Ishikawa (cell line): ENCODE results near the gene AGTR1.

Source experiments
- CEBPB ChIP-seq: IDR thresholded peaks from 2 replicates; pipeline ENCODE4 v1.6.1; 2012
- CREB1 ChIP-seq: IDR thresholded peaks from 2 replicates; pipeline ENCODE4 v1.6.1; 2012; ENCODE audit warnings: low read depth
- EP300 ChIP-seq: IDR thresholded peaks from 2 replicates; pipeline ENCODE4 v1.6.1; 2012; ENCODE audit warnings: borderline replicate concordance
- FOXM1 ChIP-seq: IDR thresholded peaks from 2 replicates; pipeline ENCODE4 v1.6.1; 2012; ENCODE audit warnings: low read depth, borderline replicate concordance
- NFIC ChIP-seq: IDR thresholded peaks from 2 replicates; pipeline ENCODE4 v1.6.1; 2012
- RAD21 ChIP-seq: IDR thresholded peaks from 2 replicates; pipeline ENCODE4 v1.6.1; 2012; ENCODE audit warnings: low read depth
- TAF1 ChIP-seq: IDR thresholded peaks from 2 replicates; pipeline ENCODE4 v1.6.1; 2012; ENCODE audit warnings: low read depth, mild to moderate bottlenecking
- TCF12 ChIP-seq: IDR thresholded peaks from 2 replicates; pipeline ENCODE4 v1.6.1; 2012; ENCODE audit warnings: low read depth
- TEAD4 ChIP-seq: IDR thresholded peaks from 2 replicates; pipeline ENCODE4 v1.6.1; 2012
- YY1 ChIP-seq: IDR thresholded peaks from 2 replicates; pipeline ENCODE4 v1.6.1; 2012; ENCODE audit warnings: low read depth
- ZBTB7A ChIP-seq: IDR thresholded peaks from 2 replicates; pipeline ENCODE4 v1.6.1; 2012; ENCODE audit warnings: low read depth
- TF ChIP-seq, protein P1 (sequence below): IDR thresholded peaks from 2 replicates; pipeline ENCODE4 v1.6.1; 2012
- TF ChIP-seq, protein P2 (sequence below): IDR thresholded peaks from 2 replicates; pipeline ENCODE4 v1.6.1; 2012
- TF ChIP-seq, protein P3 (sequence below): IDR thresholded peaks from 2 replicates; pipeline ENCODE4 v1.6.1; 2012; ENCODE audit warnings: low read depth, mild to moderate bottlenecking

DNA sequence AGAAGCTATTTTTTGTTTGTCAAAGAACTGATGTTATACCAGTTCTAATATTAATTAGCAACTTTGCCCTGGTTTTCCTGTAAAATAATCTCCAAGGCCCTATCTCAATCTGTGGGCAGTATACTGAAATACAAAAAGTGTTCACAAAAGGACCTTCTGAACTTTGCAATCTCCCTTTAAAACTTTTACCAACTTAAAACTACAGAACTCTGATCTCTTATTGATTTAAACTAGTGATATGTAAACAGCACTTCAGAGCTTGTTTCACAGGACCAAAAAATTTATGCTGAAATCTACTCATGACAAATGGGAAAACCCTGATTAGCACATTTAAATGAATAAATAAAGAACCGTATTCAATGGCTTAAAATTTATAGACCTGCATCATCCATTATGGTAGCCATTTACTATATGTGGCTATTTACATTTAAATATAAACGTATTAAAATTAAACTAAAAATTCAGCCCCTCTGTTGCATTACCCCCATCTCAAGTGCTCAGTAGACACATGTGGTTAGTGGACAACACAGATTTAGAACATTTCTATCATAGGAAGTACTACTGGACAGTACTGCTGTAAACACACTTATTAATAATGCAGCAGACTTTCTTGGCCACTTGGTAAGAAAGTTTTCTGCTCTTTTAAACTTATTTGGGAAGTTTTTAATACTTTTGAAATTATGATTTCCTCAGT is 12.0 kb downstream of the AGTR1 start:
- TF ChIP-seq, protein P1, sequence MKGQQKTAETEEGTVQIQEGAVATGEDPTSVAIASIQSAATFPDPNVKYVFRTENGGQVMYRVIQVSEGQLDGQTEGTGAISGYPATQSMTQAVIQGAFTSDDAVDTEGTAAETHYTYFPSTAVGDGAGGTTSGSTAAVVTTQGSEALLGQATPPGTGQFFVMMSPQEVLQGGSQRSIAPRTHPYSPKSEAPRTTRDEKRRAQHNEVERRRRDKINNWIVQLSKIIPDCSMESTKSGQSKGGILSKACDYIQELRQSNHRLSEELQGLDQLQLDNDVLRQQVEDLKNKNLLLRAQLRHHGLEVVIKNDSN: no peak
- TF ChIP-seq EP300 (no peak), YY1 (no peak), RAD21 (no peak), FOXM1 (no peak), TCF12 (no peak), TAF1 (no peak), NFIC (no peak), TEAD4 (no peak), CEBPB (no peak), CREB1 (no peak), ZBTB7A (no peak)
- TF ChIP-seq, protein P2, sequence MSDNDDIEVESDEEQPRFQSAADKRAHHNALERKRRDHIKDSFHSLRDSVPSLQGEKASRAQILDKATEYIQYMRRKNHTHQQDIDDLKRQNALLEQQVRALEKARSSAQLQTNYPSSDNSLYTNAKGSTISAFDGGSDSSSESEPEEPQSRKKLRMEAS: no peak
- TF ChIP-seq, protein P3, sequence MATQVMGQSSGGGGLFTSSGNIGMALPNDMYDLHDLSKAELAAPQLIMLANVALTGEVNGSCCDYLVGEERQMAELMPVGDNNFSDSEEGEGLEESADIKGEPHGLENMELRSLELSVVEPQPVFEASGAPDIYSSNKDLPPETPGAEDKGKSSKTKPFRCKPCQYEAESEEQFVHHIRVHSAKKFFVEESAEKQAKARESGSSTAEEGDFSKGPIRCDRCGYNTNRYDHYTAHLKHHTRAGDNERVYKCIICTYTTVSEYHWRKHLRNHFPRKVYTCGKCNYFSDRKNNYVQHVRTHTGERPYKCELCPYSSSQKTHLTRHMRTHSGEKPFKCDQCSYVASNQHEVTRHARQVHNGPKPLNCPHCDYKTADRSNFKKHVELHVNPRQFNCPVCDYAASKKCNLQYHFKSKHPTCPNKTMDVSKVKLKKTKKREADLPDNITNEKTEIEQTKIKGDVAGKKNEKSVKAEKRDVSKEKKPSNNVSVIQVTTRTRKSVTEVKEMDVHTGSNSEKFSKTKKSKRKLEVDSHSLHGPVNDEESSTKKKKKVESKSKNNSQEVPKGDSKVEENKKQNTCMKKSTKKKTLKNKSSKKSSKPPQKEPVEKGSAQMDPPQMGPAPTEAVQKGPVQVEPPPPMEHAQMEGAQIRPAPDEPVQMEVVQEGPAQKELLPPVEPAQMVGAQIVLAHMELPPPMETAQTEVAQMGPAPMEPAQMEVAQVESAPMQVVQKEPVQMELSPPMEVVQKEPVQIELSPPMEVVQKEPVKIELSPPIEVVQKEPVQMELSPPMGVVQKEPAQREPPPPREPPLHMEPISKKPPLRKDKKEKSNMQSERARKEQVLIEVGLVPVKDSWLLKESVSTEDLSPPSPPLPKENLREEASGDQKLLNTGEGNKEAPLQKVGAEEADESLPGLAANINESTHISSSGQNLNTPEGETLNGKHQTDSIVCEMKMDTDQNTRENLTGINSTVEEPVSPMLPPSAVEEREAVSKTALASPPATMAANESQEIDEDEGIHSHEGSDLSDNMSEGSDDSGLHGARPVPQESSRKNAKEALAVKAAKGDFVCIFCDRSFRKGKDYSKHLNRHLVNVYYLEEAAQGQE: no peak
